Fibroblast of the conjunctiva (primary cell): ENCODE data around the gene AQR.
"Not testable (repeated sequence)": the region's sequence is repeated elsewhere in the genome, so short reads cannot be mapped to it uniquely, and the experiment has no call there.

Source experiments
- DNase-seq: peaks from one replicate; pipeline ENCODE4 v3.0.0-alpha.2; 2010; ENCODE audit warnings: low read depth

AQR gene

GRCh38 chr15:34953851-34954250 lies 15.7 kb downstream of the AQR start:
- DNase-seq: no peak

GRCh38 chr15:34952481-34952880 lies 17.1 kb downstream of the AQR start:
- no peak for DNase-seq

- DNase-seq: peak; percentile 68
These were observed 17.5 kb downstream of the AQR start for GRCh38 chr15:34951993-34952392.

- DNase-seq: no peak
These were observed 24.6 kb downstream of the AQR start for GRCh38 chr15:34944936-34945335.

GRCh38 chr15:34943711-34944110 lies 25.8 kb downstream of the AQR start:
- DNase-seq: no peak

- not testable (repeated sequence) for DNase-seq
These were observed 26.3 kb downstream of the AQR start for GRCh38 chr15:34943264-34943663.

GRCh38 chr15:34942363-34942762 lies 27.2 kb downstream of the AQR start:
- DNase-seq: peak; percentile 41

GRCh38 chr15:34941831-34942230 lies 27.7 kb downstream of the AQR start:
- no peak for DNase-seq

GRCh38 chr15:34941185-34941698 lies 28.3 kb downstream of the AQR start:
- DNase-seq: no peak

GRCh38 chr15:34933432-34933975 lies 36.0 kb downstream of the AQR start:
- no peak for DNase-seq

- DNase-seq: not testable (repeated sequence)
These were observed 41.2 kb downstream of the AQR start for GRCh38 chr15:34928349-34928748.

- no peak for DNase-seq
These were observed 41.8 kb downstream of the AQR start for GRCh38 chr15:34927726-34928125.

GRCh38 chr15:34914317-34914716 lies 55.2 kb downstream of the AQR start:
- no peak for DNase-seq

GRCh38 chr15:34905047-34905446 lies 64.5 kb downstream of the AQR start:
- DNase-seq: no peak

- no peak for DNase-seq
These were observed 65.0 kb downstream of the AQR start for GRCh38 chr15:34904527-34904926.

- no peak for DNase-seq
These were observed 68.8 kb downstream of the AQR start for GRCh38 chr15:34900748-34901147.

GRCh38 chr15:34896183-34896582 lies 73.4 kb downstream of the AQR start:
- DNase-seq: no peak

GRCh38 chr15:34893967-34894366 lies 75.6 kb downstream of the AQR start:
- DNase-seq: no peak

- DNase-seq: no peak
These were observed 76.5 kb downstream of the AQR start for GRCh38 chr15:34892963-34893591.

- DNase-seq: peak; percentile 9
These were observed 79.1 kb downstream of the AQR start for GRCh38 chr15:34890424-34890823.

- no peak for DNase-seq
These were observed 80.1 kb downstream of the AQR start for GRCh38 chr15:34889476-34889875.

- DNase-seq: no peak
These were observed 83.4 kb downstream of the AQR start for GRCh38 chr15:34886134-34886533.

- no peak for DNase-seq
These were observed 85.9 kb downstream of the AQR start for GRCh38 chr15:34883633-34884032.

GRCh38 chr15:34883042-34883441 lies 86.5 kb downstream of the AQR start:
- DNase-seq: no peak
